Eye (tissue), 1 donor: ENCODE data around the gene OTOR.

Experiments
- DNase-seq: peaks from one replicate; pipeline ENCODE4 v3.0.0-alpha.2; 2015

The OTOR gene, protein sequence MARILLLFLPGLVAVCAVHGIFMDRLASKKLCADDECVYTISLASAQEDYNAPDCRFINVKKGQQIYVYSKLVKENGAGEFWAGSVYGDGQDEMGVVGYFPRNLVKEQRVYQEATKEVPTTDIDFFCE

DNA sequence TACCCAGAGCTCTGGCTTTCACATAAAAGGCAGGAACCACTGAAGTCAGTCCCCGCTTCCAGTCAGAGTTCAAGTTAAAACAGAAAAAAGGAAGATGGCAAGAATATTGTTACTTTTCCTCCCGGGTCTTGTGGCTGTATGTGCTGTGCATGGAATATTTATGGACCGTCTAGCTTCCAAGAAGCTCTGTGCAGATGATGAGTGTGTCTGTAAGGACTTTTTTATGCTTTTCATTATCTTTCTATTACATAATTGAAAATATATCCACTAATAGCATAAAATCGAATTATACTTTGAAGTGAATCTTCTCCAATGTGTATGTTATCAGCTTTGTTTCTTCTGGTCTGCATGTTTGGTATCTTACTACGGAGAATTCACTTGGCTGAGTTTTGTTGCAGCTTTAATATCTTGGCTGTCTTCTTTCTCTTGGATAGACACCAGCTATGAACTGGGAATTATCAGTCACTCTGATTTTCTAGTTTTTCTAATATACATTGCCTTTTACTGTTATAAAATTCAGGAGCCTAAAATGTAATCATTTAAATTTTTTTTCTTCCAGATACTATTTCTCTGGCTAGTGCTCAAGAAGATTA, at the start of gene OTOR:
TSS of gene OTOR (plus strand) at position 51 of the 593 bp plus-strand sequence. CDS start at position 95, 44 bp downstream.
- DNase-seq: peak; percentile 11

DNA sequence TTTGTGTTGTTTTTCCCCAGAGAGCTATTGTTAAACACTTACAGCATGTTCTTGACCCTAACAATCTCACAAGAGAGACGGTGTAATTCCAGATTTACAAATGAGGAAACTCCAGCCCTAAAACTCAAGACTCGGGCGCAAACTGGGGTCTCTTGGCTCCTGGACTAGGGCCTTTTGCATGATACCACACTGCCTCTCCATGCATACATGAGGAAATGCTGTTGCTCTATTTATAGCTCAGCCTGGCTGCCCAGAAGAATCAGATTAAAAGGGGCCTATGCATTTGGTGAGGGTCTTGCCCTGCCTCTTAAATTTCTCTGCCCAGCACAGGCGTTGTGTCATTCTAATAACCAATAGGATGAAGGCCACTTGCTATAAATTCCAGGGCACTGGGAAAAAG, 48.9 kb upstream of the OTOR start:
- DNase-seq: peak; percentile 17

DNA sequence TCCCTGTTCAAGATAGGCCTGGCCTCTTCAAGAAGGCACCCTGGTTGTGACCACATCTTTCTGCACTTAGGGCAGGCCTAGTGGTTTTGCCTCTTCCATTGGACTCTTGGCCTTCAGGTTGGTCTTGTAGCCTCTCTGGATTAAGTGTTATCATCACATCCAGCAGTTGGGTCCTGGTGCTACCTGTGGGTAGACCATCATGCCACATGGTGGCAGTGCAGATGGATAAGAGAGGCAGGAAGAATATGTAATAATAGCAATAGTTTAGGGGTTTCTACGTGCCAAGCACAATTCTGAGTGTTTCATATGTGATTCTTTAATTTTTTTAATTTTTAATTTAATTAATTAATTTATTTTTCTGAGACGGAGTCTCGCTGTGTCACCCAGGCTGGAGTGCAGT, 46.9 kb upstream of the OTOR start:
- DNase-seq: no peak

DNA sequence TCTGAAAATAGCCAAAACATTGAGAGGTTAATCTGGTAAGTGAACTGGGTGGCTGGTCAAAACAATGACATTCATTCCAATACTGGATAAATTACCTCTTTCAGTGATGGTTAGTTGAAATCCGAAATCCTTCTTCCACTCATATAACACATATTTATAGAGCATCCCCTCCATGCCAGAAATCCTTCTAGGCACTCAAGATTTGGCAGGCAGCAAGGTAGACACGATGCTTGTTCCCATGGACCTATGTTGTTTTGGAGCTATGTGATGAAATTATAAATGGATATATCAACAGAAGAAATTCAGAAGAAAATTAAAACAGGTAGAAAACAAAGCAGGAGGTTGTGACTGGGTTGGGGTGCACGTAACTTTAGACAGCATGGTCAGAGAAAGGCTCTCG, 44.6 kb upstream of the OTOR start:
- no peak for DNase-seq

DNA sequence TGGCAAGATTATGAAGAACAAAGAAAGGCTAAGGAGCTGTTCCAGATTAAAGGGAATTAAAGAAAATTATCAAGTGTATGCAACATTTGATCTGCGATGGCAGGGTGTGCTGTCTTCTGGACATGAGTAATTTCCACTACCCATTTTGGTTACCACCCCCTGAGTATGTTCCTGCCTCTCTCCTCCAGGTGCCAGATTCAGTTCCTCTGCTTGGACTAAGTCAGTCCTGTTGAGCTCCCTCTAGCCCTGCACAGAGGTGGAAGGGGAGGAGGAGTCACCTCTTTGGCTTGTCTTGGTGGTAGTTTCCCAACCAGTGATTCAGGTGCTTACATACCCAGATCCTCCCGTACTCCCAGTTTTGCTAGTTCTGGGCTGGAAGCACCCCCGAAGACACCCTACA, 40.5 kb upstream of the OTOR start:
- DNase-seq: no peak

DNA sequence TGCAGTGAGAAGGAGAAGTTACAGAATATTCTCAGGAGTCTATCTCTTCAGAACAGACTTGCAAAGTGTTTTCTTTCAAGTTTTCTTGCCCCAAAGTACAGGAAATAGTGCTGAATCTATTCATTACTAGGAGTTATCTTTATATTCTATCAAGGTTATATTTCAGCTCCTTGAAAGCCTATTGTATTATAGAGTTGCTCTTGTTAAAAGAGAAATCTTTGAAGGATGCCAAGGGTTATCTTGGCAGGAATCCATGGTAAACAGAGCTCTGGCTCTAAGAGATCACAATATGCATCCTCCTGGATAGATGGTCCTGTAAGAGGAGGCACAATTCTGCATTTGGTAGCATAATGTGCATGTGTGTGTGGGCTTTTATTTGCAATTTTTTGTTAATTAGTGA, 39.6 kb upstream of the OTOR start:
- peak; percentile 12 for DNase-seq

DNA sequence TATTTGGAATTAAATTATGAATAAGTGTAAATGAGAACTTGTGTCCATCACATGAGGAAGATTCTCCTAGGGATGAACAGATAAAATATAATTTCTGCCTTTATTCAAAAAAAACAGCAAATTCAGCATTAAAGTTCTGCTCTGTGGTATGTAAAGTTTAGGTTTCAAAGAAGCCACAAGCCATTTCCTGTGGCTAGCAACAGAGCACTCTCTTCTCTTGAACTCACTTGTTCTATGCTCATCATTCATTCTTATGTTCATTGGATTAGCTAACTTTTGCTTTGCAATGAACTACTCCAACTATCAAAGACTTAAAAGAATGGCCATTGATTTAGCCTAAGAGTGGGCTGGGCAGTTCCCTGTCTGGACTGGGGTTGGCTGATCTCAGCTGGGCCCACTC, 39.1 kb upstream of the OTOR start:
- no peak for DNase-seq

DNA sequence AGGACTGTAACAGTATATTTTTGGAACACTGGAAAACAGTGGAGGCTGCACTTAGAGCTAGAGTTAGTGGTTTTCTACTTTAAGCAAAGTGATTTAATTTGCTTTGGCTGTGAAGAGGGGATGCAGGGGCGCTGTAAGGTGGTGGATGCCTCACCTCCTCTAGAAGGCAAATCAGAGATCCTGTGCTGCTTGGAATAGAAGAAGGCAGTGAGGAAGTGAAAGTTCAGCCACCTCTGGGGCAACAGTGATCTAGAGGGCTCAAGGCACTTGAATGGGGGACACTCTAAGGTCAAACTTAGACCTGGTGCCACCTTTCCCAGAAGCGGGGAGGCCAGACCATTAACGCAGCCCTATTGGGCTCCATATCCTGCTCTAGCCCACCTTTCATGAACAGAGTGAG, 37.4 kb upstream of the OTOR start:
- no peak for DNase-seq

DNA sequence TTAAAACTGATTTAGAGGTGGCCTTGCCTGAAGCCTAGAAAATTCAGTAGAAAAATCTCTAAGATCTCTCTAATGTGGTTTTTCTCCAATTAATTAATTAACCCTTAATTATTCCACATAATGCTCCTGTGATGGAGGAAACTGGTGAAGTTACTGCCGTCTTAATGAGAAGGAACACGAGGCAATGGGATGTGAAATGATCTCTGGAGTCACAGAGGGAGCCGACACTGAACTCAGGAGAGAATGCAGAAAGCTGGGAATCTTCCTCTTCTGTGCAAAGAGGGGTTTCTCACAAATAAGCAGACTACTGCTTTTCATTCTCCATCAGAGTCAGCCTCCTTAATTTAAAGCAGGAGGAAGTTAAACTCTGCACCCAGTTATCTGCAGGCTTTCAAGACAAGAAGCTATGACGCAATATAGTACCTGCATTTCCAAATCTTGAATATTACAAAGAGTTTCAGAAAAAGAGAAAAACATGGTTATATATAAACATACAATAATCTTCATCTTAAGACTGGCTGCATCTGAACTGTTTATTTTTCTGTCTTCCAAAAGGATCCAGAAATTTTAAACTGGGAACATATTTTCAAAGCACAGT, 36.4 kb upstream of the OTOR start:
- DNase-seq: no peak

DNA sequence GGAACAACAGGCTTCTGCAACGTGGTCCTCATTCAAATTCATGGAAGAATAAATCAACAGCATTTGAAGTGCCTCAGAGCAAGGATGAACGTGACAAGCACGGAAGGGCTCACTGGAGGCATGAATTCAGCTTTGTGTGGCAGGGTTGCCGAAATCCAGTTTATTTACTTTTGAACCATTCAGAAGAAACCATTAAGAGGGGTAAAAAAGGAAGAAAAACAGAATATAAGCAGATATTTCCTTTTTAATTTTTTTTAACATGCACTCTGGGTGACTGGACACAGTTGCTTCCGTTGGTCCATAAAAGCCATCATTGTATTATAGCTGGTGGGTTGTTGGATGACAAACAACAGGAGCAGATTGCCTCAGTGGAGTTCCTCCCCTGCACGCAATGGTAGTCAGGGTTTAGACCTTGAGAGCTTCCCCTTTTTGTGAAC, 35.6 kb upstream of the OTOR start:
- no peak for DNase-seq

DNA sequence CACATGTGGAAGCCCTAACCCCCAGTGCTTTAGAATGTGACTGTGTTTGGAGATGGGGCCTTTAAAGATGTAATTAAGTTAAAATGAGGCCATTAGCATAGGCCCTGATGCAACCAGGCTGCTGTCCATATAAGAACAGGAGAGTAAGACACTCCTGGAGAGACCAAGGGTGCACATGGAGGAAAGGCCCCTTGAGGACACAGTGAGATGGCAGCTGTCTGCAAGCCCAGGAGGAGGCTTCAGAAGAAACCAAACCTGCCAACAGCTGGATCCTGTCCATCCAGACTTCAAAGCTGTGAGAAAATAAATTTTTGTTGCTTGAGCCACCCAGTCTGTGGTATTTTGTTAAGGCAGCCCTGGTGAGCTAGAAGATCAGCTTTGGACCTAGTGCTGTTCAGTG, 35.1 kb upstream of the OTOR start:
- no peak for DNase-seq

DNA sequence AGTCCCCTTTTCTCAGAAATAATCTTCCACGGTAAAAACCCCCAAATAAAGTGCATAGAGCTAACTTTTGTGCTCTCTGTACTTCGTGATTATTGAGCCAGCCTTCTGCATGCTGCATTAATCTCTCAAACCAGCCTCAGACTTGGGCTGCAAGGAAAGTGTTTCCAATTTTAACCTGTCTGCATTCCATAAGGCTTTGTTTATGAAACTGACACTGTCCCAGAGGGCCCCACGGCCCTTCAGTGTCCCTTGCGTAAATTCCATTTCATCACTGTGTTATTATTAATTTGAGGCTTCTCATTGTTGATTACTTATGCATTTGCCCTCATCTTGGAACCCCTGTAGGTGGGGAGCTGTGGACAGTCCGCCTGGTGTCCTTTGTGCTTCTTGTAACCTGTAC, 33.9 kb upstream of the OTOR start:
- peak; percentile 42 for DNase-seq

DNA sequence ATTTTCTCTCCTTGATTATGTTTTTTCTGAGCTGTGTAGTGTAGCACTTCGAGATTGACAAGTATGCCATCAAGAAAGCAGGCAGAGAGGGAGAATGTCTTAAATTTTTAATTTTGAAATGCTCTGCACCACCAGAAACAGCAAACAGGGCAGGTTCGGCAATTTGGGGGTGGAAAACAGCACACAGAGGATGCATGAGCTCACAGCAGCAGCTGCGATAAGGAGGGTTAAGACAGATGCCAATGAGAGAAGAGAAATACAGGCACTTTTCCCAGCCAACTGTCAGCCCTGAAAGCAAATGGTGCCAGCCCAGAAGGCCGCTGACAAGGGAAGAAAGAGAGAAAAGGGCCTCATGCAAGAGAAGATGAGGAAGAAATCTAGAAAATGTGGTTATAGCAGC, 33.4 kb upstream of the OTOR start:
- peak; percentile 53 for DNase-seq

DNA sequence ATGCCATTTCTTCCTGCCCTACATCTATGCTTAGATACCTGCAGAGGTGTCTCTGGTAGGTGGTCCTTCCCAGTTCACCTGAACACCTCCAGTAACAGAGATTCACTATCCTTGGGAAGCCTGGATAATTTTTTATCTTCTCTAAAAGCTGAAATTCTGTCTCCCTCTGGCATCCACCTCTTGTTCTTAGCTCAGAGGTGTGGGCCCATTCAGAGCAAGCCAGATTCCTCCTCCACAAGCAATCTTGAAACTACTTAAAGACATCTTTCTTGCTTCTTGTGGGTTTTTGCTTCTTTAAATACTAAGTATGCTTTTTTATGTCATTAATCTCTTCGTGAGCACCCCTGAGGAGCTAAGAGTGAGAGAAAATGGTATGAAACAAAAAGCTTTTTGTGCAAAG, 28.7 kb upstream of the OTOR start:
- DNase-seq: no peak

DNA sequence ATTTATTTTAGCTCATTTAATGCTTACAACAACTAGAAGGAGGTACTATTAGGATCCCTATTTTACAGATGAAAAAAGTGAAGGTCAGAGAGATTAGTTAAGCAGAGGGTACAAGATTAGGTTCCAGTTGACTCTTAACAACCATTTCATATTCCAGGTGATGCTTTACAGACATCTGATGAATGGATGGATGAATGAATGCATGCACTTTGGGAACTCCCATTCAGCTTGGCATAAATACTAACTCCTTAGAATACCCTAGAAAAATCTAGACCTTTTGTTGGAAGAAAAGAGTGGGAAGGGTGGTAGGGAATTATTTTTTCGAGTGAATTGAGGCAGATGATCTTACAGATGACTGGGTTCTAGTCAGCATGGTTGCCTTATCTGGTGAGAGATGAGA, 19.1 kb upstream of the OTOR start:
- DNase-seq: no peak

DNA sequence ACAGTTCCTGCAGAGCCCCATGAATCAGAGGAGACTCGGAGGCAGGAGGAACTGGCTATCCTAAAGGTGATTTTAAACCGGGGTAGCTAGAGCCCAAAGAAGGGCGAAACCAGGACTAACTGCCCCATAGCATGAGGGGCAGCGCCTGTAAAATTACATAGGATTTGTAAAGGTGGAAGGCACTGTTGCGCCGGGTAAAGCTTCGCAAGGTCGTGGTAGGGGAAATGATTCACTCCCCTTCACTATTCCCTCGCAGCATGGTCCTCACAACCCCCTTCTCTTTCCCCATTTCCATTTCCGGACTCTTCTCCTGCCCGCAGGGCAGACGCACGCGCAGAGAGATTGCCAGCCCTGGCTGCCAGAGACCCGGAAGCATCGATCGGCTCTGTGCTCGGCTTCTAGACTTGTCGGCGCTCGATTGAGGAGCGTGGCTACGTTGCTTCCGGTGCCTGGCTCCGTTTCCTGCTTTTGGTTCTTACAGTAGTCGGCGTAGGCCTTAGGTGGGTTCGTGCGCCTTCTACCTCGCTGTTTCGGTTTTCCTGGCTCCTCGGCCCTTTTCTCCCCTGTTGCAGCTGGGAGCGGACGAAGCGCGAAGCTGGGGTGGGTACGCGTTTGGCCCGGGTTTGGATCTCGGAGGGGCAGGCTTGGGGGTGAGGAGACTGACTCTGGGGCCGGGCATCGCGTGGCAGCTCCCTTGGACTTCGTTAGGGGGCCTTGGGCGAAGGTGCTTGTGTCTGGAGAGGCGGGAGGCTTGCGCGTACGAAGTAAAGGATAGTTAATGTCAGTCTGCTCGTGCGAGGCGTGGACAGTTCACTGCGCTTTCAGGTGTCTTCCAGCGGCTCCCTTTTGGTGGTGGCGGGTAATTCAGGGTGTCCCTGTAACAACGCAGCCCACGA, 18.3 kb upstream of the OTOR start, which contains the start of gene SNRPB2:
TSS of gene SNRPB2 (plus strand) at position 462 of the 896 bp plus-strand sequence. CDS start 1,677 bp downstream, outside the sequence.
- DNase-seq: peak; percentile 98

DNA sequence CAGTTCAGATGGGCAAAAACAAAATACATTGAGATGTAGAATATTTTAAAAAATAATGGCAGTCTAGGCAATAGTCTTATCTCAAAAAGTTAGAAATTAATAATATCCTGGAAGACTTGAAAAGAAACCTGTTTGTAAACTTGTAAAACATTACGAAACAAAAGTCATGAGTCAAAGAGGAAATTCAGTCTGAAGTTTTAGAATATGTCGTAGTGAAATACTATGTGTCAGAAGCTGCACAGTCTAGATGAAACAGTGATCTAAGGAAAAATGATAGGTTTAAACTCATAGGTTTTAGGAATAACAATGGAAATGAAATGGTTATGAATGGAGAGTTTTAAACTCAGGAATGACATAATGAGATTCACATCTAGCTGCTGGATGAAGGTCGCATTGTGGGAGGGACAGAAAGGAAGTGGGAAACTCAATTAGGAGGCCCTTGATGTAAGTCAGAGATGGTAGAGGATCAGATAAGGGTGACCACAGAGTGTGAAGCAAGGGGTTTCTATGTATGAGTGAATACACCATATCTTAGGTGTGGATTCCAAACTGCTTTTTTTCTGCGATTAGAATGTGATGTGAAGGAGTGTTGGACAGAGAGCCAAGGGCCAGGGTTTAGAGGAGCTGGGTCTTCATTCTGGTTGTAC, 15.5 kb upstream of the OTOR start:
- DNase-seq: no peak

DNA sequence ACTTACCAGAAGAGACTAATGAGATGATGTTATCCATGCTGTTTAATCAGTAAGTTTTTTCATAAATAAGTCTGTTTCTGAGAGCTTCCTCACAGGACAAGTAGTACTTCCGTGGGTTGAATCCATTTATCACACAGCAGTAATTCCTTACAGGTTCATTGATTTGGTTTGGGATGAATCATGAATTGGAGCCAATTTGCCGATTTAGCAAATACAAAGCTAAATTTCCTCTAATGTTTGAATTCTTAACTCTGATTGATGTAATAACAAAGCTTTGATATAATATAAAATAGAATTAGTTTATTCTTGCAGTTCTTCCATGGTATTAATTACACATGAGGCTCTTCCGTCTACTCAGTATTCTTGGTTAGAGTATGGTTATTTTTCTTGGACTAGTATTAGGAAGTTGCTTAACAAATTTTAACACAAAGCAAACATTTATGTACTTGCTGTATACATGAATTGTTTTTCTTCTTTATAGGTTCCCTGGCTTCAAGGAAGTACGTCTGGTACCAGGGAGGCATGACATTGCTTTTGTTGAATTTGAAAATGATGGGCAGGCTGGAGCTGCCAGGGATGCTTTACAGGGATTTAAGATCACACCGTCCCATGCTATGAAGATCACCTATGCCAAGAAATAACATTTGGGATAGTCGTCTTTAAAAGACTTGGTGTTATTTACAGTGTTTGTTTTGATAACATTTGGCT, 7.6 kb upstream of the OTOR start:
- DNase-seq: no peak

DNA sequence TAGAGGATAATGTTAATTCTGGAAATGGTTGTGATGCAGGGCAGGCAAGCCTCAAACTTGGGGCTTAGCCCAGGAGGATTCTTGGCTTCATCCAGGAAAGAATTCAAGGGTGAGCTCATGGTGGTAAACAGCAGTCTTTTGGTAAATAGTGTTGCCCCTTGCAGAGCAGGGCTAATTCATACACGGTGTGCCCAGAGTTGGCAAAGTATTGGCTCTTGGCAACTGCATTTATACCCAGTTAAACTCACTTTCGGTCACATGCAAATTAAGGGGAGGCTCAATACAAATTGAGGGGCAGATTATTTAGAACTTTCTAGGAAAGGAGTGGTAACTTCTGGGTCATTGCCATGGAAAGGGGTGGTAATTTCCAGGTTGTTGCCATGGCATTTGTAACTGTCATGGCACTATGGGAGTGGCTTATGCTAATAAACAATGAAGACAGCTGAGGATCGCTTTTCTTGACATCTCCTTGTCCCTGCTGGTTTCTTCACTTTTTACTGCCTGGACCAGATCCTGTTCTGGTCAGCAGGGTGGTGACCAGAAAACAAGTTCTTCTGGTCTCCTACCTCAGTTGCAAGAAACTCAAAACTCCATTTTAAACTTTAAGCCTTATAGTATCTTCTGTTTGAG, 3.9 kb upstream of the OTOR start:
- DNase-seq: no peak

DNA sequence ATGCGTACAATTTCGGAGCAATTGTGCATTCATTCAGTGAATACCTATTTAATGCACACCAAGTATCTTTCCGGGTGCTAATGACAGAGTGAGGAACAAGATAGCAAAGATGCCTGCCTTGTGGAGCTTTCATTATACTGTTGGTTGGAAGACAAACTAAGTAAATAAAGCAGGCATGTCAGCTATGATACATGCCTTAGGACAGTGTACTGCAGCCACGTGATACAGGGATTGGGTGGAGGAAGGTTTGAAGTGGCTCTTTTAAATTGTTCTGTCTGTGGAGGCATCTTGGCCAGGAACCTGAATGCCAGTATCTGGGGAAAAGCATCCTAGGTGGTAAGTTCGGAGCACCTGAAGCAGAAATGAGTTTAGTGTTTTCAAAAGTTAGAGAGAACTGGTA, 3.0 kb upstream of the OTOR start:
- DNase-seq: no peak

DNA sequence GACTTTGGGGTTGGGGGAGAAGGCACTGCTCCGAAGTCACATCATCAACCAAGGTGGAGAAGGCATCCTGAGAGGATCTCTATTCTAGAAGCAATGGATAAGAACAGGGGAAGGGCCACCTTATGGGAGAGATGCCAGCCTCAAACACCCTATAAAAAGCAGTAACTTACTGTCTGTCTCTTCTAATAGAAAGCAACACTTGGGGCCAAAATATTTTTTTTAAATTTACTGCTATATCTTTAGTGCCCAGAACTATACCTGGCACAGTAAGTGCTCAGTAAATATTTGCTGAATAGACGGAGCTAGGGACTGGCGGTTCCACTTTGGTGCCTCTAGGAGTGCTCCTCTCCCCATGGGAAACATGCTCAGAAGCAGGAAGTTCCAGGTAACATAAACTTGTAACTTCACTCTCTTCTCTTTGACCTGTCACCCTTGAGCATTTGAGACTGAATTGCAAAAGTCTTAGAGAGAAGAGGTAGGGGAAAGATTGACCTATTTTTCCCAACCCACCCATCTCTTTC, 807 bp upstream of the OTOR start:
- DNase-seq: no peak

DNA sequence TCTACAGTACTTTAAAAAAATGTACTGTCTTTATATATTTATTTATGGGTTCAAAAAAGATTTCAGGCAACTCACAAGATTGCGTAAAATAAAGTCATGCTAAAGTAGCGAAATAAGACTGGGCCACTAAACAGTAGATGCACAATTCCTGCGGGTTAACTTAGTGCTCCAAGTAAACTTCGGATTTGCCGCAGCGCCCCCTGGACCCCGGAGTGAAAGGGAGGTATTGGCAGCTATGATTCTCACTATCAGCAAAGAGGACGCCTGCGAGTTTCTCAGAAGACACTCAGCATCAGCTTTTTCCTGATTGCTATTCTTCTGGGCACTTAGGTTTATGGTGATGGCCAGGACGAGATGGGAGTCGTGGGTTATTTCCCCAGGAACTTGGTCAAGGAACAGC, 1.4 kb downstream of the OTOR start:
- DNase-seq: no peak
